Activated CD8-positive, alpha-beta memory T cell treated with anti-CD3 and anti-CD28 coated beads for 4 hours (primary cell): Measurements from ENCODE around the gene NECTIN3.

Source experiments
- DNase-seq, 2 donors: peaks; one replicate each; pipeline ENCODE4 v3.0.0-alpha.2; 2020; ENCODE audit warnings: low read depth in 2 of 2

NECTIN3 gene

GRCh38 chr3:111200027-111200426, 128.4 kb downstream of the NECTIN3 start:
- no peak for DNase-seq

- no peak for DNase-seq
Observed at GRCh38 chr3:111210003-111210711, 138.5 kb downstream of the NECTIN3 start.

GRCh38 chr3:111210866-111211564, 139.4 kb downstream of the NECTIN3 start:
- DNase-seq: no peak

DNA sequence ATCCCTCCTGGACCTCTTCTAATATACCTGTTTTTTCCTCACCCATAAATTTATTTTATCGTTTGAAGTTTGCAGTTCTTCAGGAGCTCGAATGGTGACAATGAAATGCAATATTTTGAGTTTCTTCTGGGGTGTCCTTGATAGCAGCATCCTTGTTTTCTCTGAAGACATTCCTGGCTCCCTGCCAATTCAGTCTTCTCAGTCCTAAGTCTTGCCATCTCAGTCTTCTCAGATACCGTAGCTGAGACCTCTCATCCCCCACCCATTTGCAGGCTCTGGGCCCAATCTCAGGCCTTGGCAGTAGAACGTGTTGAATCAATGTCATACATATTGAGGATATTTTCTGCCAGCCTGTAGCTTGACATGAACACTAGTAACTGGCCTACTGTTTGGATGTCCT, 140.9 kb downstream of the NECTIN3 start:
- DNase-seq: no peak

GRCh38 chr3:111215481-111215880, 143.9 kb downstream of the NECTIN3 start:
- no peak for DNase-seq

DNA sequence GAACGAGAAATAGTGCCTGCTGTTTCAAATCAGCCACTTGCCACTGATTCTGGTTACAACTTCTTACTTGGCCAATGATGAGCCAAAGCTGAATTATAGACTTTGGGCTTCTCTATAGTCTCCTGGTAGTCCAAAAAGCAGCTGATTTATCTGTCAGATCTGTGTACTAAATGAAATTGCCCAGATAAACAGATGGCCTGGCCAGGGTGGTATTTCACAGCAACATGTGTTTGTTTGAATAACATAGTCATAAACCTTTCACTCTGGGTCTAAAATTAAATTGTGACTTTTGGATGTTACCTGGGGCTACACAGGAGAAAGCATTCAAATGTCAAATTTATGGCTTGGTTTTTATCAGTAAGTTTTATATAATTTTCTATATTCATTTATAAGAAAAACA, 147.0 kb downstream of the NECTIN3 start:
- no peak for DNase-seq

- DNase-seq: no peak
Observed at GRCh38 chr3:111227216-111227615, 155.6 kb downstream of the NECTIN3 start.

GRCh38 chr3:111229301-111229700, 157.7 kb downstream of the NECTIN3 start:
- DNase-seq: no peak

- DNase-seq: no peak
Observed at GRCh38 chr3:111236836-111237713, 165.5 kb downstream of the NECTIN3 start.

- no peak for DNase-seq
Observed at GRCh38 chr3:111237946-111238345, 166.3 kb downstream of the NECTIN3 start.

GRCh38 chr3:111238885-111239284, 167.3 kb downstream of the NECTIN3 start:
- DNase-seq: no peak

DNA sequence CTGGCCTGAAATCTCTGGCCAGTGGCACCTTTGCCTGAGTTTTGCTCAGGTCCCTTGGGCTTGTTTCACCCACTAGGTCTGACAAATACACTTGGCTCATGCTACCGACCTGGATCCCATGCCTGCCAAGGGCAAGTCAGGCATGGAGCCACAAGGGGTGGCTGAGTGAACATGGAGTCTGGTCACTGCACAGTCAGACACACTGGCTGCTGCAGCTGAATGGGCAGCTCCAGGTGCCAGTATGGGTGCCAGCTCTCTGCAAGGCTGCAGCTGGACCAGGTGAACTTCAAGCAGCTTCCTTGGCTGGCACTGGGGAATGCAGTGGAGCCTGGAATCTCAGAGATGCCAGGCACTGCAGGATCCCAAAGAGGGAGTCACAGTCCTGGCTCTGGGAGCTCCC, 170.3 kb downstream of the NECTIN3 start:
- DNase-seq: no peak
